GM21825 (cell line): ENCODE results near the gene MTFP1.
"Not testable (repeated sequence)": the region's sequence is repeated elsewhere in the genome, so short reads cannot be mapped to it uniquely, and the experiment has no call there.

Source experiments
- ATAC-seq: cut with Tn5 transposase; IDR thresholded peaks from one replicate; pipeline ENCODE4 v1.9.1; 2021; ENCODE audit warnings: mild to moderate bottlenecking, moderate library complexity; ENCODE audit not compliant: unreplicated experiment

Gene MTFP1

DNA sequence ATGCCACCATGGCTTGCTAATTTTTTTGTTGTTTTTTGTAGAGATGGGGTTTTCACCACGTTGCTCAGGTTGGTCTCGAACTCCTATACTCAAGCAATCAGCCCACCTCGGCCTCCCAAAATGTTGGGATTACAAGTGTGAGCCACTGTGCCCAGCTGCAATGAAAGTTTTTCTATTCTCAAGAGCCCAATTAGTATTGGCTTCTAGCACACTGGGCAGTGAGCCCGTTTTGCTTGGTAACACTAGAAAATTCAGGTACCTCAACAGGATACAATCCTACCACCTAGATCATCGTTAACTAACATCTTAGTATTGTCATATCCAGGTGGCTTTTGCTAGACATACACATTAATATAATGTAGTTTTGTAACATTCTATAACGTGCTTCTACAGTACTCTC, 27.3 kb downstream of the MTFP1 start:
- no peak for ATAC-seq

DNA sequence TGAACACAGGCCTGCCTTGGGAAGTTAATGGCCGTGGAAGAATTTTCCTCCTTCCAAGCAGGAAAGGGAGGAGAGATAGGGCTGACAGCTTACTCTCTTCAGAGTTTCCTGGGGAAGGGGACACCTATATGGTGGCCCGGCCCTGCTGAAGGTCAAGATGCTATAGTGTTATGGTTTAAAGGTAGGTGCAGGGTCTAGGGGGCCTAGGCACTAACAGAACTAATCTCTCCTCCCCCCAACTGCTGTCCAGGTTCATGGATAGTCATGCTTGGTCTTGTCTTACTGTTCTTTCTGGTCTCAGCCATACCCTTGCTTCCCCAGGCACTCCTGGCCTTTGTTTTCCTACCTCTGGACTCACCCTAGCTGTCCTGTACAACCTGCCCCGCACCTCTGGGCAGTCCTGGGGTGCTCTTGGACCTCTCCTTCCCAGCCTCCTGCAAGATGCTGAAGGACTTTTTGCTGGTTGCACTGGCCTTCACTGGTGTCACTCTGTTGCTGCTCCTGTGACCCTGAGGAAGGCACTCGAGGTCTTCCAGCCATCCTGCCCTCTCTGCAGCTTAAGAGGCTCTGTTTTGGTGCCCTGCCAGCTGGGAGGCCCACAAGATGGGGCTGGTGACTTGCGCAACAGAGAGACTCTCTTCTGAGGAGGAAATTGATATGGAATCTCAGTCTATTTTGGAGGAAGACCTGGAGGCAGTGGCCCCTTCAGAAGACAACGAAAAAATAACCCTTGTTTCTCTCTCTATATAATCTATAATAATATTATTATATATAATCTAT, 28.4 kb downstream of the MTFP1 start:
- ATAC-seq: no peak

DNA sequence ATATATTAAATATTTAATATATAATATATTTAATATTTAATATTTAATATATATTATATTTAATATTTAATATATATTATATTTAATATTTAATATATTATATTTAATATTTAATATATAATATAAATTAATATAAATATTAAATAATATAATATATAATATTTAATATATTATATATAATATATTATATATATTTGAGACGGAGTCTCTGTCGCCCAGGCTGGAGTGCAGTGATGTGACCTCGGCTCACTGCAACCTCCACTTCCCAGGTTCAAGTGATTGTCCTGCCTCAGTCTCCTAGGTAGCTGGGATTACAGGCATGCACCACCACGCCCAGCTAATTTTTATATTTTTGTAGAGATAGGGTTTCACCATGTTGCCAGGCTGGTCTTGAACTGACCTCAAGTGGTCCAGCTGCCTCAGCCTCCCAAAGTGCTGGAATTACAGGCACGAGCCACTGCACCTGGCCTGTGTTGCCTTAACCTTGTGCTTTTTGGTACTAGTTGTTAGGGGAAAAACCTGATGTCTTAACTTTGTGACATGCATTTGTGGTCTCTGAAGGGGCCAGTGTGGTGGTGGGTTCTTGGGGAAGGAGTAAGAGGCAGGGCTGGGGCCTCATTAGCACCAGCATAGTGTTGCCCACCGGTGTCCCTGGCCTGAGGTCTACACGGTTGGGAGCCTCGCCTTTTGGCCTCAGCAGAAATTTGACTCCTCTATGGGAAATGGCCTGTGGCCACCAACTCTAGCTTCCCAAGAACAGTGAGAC, 29.7 kb downstream of the MTFP1 start:
- ATAC-seq: no peak

DNA sequence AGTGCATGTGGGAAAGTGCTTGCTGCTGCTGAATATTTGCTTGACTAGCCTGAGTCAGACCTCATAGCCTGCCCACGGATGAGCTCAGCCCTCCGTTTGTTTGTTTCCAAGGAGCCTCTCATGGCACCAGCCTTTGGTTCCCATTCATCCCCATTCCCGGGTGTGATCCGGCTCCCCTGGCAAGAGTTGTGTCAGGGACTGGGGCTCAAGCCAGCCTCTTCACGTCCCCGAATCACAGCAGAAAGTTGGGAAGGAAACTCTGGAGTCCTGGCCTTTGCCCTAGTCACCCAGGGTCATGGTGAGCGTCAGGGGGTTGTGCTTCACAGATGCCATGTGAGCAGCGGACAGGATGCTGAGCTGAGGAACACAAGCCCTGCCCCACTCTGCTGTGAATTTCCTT, 32.4 kb downstream of the MTFP1 start:
- ATAC-seq: no peak

DNA sequence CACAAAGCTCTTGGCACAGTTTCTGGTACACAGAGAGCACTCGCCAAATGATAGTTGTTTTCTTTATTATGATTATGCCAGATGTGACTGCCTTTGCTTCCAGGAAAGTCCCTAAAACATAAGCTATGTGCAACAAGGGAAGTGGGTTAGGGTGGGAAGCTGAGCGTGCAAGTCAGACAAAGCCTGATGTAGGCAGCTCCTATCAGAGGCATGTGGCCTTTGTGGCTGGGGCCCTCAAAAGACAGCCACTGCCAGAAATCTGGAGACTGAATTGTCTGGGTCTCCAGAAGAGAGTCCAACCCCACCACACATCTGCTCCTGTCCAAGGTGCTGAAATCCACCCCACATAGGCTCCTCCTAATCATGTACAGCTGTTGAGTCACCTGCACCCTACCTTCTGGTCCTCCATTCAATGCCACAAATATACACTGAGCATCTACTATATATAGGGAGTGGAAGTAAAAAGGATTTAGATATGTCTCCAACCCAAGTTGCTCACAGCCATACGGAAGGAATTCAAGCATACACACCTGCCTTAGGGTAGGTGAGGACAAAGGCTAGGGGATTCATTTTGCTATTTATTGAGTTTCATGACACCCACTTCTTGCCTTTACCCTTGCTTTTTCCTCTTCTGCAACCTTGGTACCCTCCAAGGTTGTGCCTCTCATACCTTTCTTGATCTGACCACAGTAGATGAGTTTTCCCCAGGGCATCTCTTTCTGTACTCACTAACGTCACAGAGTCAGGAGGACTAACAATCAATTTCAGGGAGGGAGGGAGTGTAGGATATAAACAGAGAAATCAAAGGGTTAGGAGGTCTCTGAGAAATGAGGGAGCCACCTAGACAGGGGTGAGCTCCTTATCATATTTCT, 33.8 kb downstream of the MTFP1 start:
- no peak for ATAC-seq

DNA sequence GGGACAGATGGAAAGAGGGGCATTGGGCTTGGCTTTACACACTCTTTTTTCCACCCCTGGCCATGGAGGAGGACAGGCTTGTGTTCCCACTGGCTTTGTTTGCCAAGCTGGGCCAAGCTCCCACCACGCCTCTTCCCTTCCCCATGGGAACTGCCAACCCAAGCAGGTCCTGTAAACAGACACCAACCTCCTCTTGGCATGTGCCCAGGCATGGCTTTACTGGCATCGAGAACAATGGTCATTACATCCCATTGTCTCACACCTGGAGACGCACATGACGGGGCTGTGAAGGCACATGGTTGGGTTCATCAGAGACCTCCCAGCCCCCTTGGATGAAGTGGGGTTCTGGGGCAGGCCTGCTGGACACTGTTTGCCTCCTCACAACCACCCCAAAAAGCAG, 34.6 kb downstream of the MTFP1 start:
- no peak for ATAC-seq

DNA sequence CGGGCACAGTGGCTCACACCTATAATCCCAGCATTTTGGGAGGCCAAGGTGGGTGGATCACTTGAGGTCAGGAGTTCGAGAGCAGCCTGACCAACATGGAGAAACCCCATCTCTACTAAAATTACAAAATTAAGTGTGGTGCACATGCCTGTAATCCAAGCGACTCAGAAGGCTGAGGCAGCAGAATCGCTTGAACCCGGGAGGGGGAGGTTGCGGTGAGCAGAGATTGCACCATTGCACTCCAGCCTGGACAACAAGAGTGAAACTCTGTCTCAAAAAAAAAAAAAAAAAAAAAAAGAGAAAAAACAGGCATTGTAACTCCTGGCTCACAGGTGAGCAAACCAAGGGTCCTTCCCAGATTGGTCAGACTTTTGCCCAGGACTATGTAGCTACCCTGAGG, 35.0 kb downstream of the MTFP1 start:
- ATAC-seq: not testable (repeated sequence)

DNA sequence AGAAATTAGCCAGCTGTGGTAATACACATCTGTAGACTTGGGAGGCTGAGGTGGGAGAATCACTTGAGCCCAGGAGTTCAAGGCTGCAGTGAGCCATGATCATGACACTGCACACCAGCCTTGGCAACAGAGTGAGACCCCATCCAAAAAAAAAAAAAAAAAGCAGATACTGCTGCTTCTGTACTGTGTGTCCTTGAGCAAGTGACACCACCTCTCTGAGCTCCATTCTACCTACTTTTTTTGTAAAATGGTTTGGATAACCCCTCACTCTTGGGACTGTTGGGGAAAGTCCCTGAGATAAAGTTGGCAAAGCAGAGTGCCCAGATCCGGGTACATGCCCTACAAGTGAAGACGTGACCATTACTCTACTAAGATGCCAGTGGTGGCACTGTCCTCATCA, 43.6 kb downstream of the MTFP1 start:
- ATAC-seq: no peak

DNA sequence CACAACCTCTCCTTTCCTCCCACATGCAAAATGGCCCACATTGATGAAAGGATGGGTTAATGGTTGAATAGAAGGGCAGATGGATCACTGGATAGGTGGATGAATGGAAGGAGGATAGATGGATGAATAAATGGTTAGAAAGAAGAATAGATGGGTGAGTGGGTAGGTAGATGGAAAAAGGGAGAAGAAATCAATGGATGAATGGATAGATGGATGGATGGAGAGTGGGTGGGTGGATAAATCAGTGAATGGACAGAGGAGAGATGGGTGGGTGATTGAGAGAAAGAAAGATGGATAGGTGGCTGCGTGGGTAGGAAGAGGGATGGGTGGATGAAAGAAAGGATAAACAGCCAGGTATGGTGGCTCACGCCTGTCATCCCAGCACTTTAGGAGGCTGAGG, 45.1 kb downstream of the MTFP1 start:
- no peak for ATAC-seq

DNA sequence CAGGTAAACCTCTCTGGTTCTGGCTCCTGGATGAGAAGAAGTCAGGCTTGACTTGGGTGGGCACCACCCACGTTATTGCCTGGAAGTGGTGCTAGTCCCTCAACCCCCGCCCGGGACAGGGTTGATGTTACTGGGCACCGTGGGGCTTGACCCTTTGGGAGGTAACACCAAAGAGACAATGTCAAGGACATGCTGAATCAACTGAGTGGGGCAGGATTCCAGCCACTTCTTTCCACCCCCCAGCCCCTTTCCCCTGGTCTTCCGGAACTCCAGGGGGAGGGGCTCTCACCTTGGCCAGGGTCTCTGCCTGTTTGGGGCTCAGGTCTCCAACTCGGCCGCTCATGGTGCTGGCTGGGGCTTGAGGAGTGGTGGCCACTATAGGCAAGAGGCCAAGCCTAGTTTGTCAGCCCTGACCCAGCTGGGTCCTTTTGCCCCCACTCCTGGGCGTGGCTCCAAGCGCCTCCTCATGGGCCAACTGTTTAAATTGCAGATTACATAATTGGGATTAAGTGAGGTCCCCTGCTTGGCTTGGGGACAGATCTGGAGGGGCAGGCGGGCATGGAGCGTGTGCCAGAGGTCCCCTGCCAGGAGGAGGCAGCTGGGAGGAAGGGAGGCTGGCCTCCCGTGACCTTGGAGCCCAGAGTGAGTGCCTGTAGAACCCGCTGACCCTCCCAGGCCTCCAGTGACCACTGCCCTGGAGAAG, 46.2 kb downstream of the MTFP1 start, which contains the start of gene SEC14L3:
SEC14L3 (minus strand) TSS at position 402 of the 703 bp plus-strand sequence; CDS start at position 343, 59 bp downstream.
- ATAC-seq: no peak

DNA sequence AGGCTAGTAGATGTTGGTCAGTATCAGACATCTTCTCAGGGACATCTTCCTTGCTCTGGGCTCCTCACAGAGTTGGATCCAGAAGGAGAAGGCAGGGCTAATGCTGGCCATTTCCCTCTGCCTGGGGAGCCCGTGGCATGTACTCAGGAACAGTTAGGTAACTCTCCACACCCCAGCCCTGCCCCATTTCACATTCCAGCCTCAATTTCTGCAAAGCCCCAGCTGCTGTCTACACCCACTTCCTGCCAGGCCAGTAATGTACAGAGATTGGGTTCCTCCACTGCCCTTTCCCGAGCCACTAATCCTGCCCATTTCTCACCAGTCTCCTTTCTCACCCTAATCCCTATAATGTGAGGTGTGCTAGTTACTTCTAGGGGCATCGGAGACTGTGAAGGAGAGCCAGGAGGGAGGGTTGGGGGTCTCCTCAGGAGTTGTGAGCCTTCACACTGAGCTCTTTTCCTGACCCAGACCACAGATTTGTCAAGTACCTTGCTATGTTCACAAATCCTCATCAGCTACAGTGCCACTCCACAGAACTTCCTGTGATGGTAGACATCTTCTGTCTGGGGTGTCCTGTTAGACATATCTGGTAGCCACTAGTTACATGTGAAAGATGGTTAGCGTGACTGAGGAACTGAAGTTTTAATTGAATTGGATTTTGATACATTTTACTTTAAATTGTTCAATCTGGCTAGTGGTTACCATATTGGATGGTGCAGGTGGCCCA, 47.6 kb downstream of the MTFP1 start:
- no peak for ATAC-seq

DNA sequence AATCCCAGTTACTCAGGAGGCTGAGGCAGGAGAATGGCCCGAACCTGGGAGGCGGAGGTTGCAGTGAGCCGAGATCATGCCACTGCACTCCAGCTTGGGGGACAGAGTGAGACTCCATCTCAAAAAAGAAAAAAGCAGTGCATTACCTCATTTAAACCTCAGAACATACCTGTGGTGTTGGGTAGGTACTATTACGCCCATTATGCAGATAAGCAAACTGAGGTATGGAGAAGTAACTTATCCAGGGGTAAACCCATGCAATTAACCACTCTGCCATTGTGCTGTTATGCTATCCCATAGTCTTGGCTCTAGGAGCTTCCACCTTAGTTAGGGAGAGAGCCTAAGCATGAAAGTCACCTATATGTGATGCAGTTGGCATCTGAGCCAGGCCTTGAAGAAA, 48.6 kb downstream of the MTFP1 start:
- ATAC-seq: no peak

DNA sequence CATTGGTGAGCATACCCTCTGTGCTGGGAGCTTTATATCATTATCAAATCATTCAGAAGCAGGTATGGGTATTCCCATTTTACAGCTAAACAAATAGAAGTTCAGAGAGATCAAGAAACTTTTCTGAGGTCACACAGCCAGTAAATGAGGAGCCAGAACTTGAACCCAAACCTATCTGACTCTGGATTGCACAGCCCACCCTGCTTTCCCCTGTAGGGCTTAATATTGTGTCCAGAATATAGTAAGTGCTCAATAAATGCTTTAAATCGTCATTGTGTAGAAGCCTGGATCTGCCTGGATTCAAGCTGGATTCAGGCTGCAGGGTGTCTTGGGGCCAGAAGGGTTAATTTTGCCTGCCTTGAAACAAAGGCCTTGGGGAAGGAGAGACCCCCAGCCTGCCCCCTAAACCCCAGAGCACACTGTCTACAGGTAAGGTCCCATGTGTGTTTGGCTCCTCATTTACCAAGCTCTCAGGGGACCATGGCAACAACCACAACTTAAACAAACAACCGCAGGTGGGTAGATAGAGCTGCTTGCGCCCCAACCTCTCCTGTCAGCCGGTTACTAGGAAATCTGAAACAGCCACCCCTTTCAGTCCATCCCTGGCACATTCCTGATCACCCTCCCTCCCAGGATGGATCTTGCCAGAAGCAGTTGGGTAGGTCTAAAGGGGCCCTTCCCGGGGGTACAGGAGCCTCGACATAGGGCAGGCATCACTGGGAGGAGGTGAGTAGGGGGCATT, 49.3 kb downstream of the MTFP1 start:
- ATAC-seq: no peak
